A673 (cell line): ENCODE measurements around the gene ARHGEF40. TPM values are rescaled to one million over a fixed set of nuclear protein-coding genes. Genes with fewer than 3 reads are reported as not detected.
A peak's percentile ranks its signal among the peaks of the same experiment; 100 is the strongest.

ENCODE experiments used
- Bru-seq: library from RNA; stranded (reverse); fragments of 400-500 nt; gene quantifications from one replicate; lab custom pipeline; 2021; lab: Mats Ljungman, UMichigan
- BruChase-seq, 2 experiments: library from RNA; stranded (reverse); fragments of 400-500 nt; gene quantifications; one replicate each; lab custom pipeline; 2021; lab: Mats Ljungman, UMichigan
- BruUV-seq: library from RNA; stranded (reverse); fragments of 400-500 nt; replicated peaks from 2 replicates; lab custom pipeline; 2021; lab: Mats Ljungman, UMichigan
- CTCF ChIA-PET: fragments of 300-600 bp; sonication (Branson Sonifier 250); formaldehyde crosslinking; loops from one replicate; lab custom pipeline; 2022; ENCODE audit warnings: antibody characterized with exemption; lab: Charles Lee
- POLR2A ChIA-PET: fragments of 300-600 bp; sonication (Branson Sonifier 250); formaldehyde crosslinking; loops from one replicate; lab custom pipeline; 2022; ENCODE audit warnings: antibody characterized with exemption; ENCODE audit not compliant: low non-redundant PET; lab: Charles Lee
- DNase-seq: peaks from one replicate; pipeline ENCODE4 v3.0.0-alpha.2; 2015; ENCODE audit warnings: low spot score
- H3K27ac ChIP-seq: fragments of 200-600 bp; sonication (generic); 2 replicates; pipeline ENCODE4 v1.5.1; 2016; ENCODE audit warnings: mixed run types, low read depth, mild to moderate bottlenecking, mixed read lengths, antibody characterized with exemption, low read length; ENCODE audit not compliant: poor library complexity, severe bottlenecking
- H3K27me3 ChIP-seq: fragments of 200-600 bp; sonication (generic); replicated peaks from 2 replicates; pipeline ENCODE4 v1.6.1; 2017; ENCODE audit warnings: mixed run types, low read depth, mild to moderate bottlenecking, mixed read lengths, antibody characterized with exemption, low read length; ENCODE audit not compliant: insufficient read depth, poor library complexity
- H3K36me3 ChIP-seq: fragments of 200-600 bp; sonication (generic); 2 replicates; pipeline ENCODE4 v1.6.1; 2016; ENCODE audit warnings: mixed run types, mild to moderate bottlenecking, mixed read lengths, antibody characterized with exemption, low read length; ENCODE audit not compliant: insufficient read depth, poor library complexity, severe bottlenecking
- H3K4me1 ChIP-seq: fragments of 200-600 bp; sonication (generic); 2 replicates; pipeline ENCODE4 v1.6.1; 2017; ENCODE audit warnings: mixed run types, mild to moderate bottlenecking, mixed read lengths, antibody characterized with exemption, low read length; ENCODE audit not compliant: insufficient read depth, poor library complexity, severe bottlenecking
- H3K4me3 ChIP-seq: fragments of 200-600 bp; sonication (generic); 2 replicates; pipeline ENCODE4 v1.5.1; 2016; ENCODE audit warnings: low read depth, mixed run types, mild to moderate bottlenecking, mixed read lengths, low read length; ENCODE audit not compliant: poor library complexity, severe bottlenecking
- H3K9me3 ChIP-seq: fragments of 200-600 bp; sonication (generic); 2 replicates; pipeline ENCODE4 v1.6.1; 2016; ENCODE audit warnings: mixed run types, low read depth, mild to moderate bottlenecking, mixed read lengths, antibody characterized with exemption, low read length; ENCODE audit not compliant: poor library complexity, severe bottlenecking
- EZH2 ChIP-seq: fragments of 200-600 bp; sonication (generic); IDR thresholded peaks from 2 replicates; pipeline ENCODE4 v1.6.1; 2017; ENCODE audit warnings: borderline replicate concordance, low read depth, mild to moderate bottlenecking, mixed read lengths, antibody characterized with exemption, low read length; ENCODE audit not compliant: poor library complexity, severe bottlenecking
- intact Hi-C: fragments of 100-400 bp; cut with micrococcal nuclease; formaldehyde crosslinking; loops from one replicate; pipeline ENCODE4 v1.10.0; 2022; ENCODE audit not compliant: unreplicated experiment
- long read RNA-seq: library from polyadenylated mRNA; stranded (forward); transcript quantifications from one replicate; pipeline ENCODE4 v2.0.0, GENCODE V29; 2022
- total RNA-seq: library from RNA; stranded (reverse); gene quantifications from 2 replicates; pipeline ENCODE4 v1.2.3, GENCODE V29; 2021
- TF ChIP-seq, protein P1 (sequence below): fragments of 300-800, 200-600 bp; sonication (generic); conservative IDR thresholded peaks from 2 replicates; pipeline ENCODE4 v1.5.1; 2017; ENCODE audit warnings: low read depth, mild to moderate bottlenecking, antibody characterized with exemption, low read length, moderate library complexity, mixed read lengths

ARHGEF40 gene
- total RNA-seq = 89.6 and 94.1 TPM in 2 replicates
- percentile 77 among the genes with signal in this experiment for Bru-seq, nascent RNA
- percentile 82 among the genes with signal in this experiment for BruChase-seq, experiment 1, labeled RNA remaining after a 2-hour chase
- percentile 85 among the genes with signal in this experiment for BruChase-seq, experiment 2, labeled RNA remaining after a 6-hour chase
- long read RNA-seq, full-length matches to known transcripts = 45 of 176 reads
- long read RNA-seq, partial matches to known transcripts = 49 of 176 reads
- long read RNA-seq, other reads (novel, unspliced or antisense) = 82 of 176 reads

GRCh38 chr14:21070083-21070609 is at the start of gene ARHGEF40:
Gene ARHGEF40 (plus strand): TSS chr14:21070304. CDS start chr14:21070397, 93 bp downstream.
- BruUV-seq = no TSS peak
- intact Hi-C loops = no loop called here

DNA sequence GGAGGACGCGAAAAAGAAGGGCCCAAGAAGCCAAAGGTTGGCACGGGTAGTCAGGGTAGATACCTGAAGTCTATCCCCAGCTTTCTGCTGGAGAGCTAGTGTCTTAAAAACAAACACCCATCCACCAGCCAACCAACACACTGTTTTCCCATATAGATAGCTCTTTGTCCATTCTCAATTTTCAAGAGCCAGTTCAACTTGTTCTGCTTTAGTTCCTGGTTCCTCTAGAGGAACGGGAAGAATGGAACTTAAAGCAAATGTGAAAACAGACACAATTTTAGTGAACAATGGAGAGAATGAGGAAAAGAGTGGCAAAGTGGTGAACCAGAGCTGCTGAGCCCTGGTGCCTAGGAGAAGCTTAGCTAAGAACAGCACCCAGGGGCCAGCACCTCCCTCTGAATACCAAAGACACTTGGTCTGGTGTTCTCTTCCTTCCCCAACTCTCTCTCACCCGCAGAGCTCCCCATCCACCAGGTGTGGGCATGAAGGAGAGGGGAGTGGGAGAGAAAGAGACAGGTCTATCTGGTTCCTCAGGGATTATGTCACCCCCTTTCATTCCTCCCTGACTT is 49.0 kb upstream of the ARHGEF40 start:
- BruUV-seq = no TSS peak
- Histone ChIP-seq H3K4me3 (no peak overlapping the region), H3K27me3 (no peaks in the 10 kb centered on the region), H3K9me3 (no peaks in the 10 kb centered on the region), H3K36me3 (no peaks in the 10 kb centered on the region), H3K4me1 (peaks cover 5% of the 10 kb centered on the region), H3K27ac (no peak overlapping the region)
- no peak for DNase-seq
- ChIA-PET POLR2A (no interaction called here), CTCF (no interaction called here)
- intact Hi-C loops = no loop called here
- TF ChIP-seq, protein P1, sequence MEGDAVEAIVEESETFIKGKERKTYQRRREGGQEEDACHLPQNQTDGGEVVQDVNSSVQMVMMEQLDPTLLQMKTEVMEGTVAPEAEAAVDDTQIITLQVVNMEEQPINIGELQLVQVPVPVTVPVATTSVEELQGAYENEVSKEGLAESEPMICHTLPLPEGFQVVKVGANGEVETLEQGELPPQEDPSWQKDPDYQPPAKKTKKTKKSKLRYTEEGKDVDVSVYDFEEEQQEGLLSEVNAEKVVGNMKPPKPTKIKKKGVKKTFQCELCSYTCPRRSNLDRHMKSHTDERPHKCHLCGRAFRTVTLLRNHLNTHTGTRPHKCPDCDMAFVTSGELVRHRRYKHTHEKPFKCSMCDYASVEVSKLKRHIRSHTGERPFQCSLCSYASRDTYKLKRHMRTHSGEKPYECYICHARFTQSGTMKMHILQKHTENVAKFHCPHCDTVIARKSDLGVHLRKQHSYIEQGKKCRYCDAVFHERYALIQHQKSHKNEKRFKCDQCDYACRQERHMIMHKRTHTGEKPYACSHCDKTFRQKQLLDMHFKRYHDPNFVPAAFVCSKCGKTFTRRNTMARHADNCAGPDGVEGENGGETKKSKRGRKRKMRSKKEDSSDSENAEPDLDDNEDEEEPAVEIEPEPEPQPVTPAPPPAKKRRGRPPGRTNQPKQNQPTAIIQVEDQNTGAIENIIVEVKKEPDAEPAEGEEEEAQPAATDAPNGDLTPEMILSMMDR = no peak
- TF ChIP-seq EZH2 = no peak

More at GRCh38 chr14:21070083-21070609, at the start of gene ARHGEF40:
- POLR2A ChIA-PET = no interaction called here
- Histone ChIP-seq H3K4me1 (peaks cover 27% of the 10 kb centered on the region), H3K27ac (peak within 1 kb of the TSS; percentile 90), H3K9me3 (no peaks in the 10 kb centered on the region), H3K4me3 (peak within 1 kb of the TSS; percentile 98), H3K36me3 (peaks cover 21% of the 10 kb centered on the region), H3K27me3 (no peaks in the 10 kb centered on the region)
- CTCF ChIA-PET = interaction anchor here (0.6 to 2.5 kb wide), 6 partner anchors 17 to 55 kb away, joined by 3 to 23 read pairs (median 4); no protein-coding TSS in a partner anchor
- TF ChIP-seq, protein P1 = no peak
- TF ChIP-seq EZH2 = no peak
- peak; percentile 68 for DNase-seq

DNA sequence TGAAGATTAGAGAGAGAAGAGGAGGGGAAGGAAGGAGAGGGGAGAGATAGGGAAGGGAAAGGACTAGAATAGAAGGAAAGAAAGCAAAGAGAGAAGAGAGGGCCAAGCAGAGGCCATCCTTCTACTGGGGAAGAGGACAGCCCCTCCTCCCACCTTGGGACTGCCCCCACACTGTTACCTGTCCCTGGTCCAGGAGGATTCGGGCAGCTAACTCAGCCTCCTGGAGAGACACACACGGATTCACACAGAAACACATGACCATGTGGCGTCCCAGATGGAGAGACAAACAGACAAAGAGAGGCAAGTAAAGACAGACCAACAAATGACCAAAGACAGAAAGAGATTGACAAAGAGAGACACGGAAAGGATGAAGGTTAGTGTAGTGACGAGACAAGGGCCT is 47.4 kb upstream of the ARHGEF40 start:
- ChIA-PET CTCF (interaction anchor here (2.6 kb wide), 1 partner anchor 8 kb away, joined by 7 read pairs; no protein-coding TSS in a partner anchor), POLR2A (no interaction called here)
- intact Hi-C loops = no loop called here
- H3K36me3 ChIP-seq = no peaks in the 10 kb centered on the region
- H3K4me1 ChIP-seq = peaks cover 5% of the 10 kb centered on the region
- TF ChIP-seq, protein P1 = no peak
- no peak for TF ChIP-seq EZH2
- no peak overlapping the region for H3K27ac ChIP-seq
- H3K9me3 ChIP-seq = no peaks in the 10 kb centered on the region
- no peak for DNase-seq
- BruUV-seq = no TSS peak
- no peaks in the 10 kb centered on the region for H3K27me3 ChIP-seq
- H3K4me3 ChIP-seq = no peak overlapping the region
